K562 (cell line): ENCODE data around the gene WASF2. TPM values are rescaled to one million over a fixed set of nuclear protein-coding genes. Genes with fewer than 3 reads are reported as not detected.

Experiments
- CBFA2T3 ChIP-seq: fragments of 450-650 bp; IDR thresholded peaks from 2 replicates; pipeline ENCODE4 v1.6.1; 2017
- FOXM1 ChIP-seq, 2 experiments: fragments of 450-650 bp in 1 of 2; sonication (generic) in 1 of 2; formaldehyde crosslinking in 1 of 2; IDR thresholded peaks; 2 replicates each; pipeline versions ENCODE4 v1.6.1 to v1.9.0; 2017 to 2022; ENCODE audit warnings: low read depth in 2 of 2, mild to moderate bottlenecking in 2 of 2, missing genetic modification reagents in 1 of 2, moderate library complexity in 1 of 2
- HDAC3 ChIP-seq: fragments of 450-650 bp; IDR thresholded peaks from 2 replicates; pipeline ENCODE4 v1.6.1; 2018; ENCODE audit warnings: borderline replicate concordance, mild to moderate bottlenecking, moderate library complexity; ENCODE audit not compliant: partially characterized antibody
- KDM5B ChIP-seq: fragments of 200-600 bp; sonication (generic); IDR thresholded peaks from 2 replicates; pipeline ENCODE4 v1.6.1; 2012; ENCODE audit warnings: low read depth, mild to moderate bottlenecking, moderate library complexity, low read length, control low read depth, inconsistent platforms; ENCODE audit not compliant: insufficient replicate concordance
- MTA1 ChIP-seq: fragments of 450-650 bp; IDR thresholded peaks from 2 replicates; pipeline ENCODE4 v1.6.1; 2017; ENCODE audit warnings: borderline replicate concordance
- RFX7 ChIP-seq: fragments of 250-450 bp; sonication (Bioruptor Pico); IDR thresholded peaks from 2 replicates; pipeline ENCODE4 v1.5.1; 2021; ENCODE audit warnings: mild to moderate bottlenecking
- TRIM24 ChIP-seq, 2 experiments: fragments of 450-650 bp; IDR thresholded peaks; 2 replicates each; pipeline ENCODE4 v1.6.1; 2016
- ZKSCAN1 ChIP-seq: fragments of 150-350 bp; IDR thresholded peaks from 2 replicates; pipeline ENCODE4 v1.6.1; 2016; ENCODE audit warnings: low read depth, low read length
- ZNF232 ChIP-seq: sonication (generic); formaldehyde crosslinking; IDR thresholded peaks from 2 replicates; pipeline ENCODE4 v1.8.0; 2022; ENCODE audit warnings: mild to moderate bottlenecking, missing genetic modification reagents
- ZNF3 ChIP-seq: fragments of 250-450 bp; sonication (Bioruptor Pico); IDR thresholded peaks from 2 replicates; pipeline ENCODE4 v1.5.0; 2021; ENCODE audit warnings: mild to moderate bottlenecking, moderate library complexity
- ZNF311 ChIP-seq: fragments of 250-450 bp; sonication (Bioruptor Pico); IDR thresholded peaks from 2 replicates; pipeline ENCODE4 v1.4.0; 2020; ENCODE audit warnings: mild to moderate bottlenecking, moderate library complexity
- ZNF75A ChIP-seq: fragments of 450-650 bp; formaldehyde crosslinking; IDR thresholded peaks from 2 replicates; pipeline ENCODE4 v1.4.0; 2020; ENCODE audit warnings: mild to moderate bottlenecking
- polyA plus RNA-seq, 8 experiments: library from polyadenylated mRNA; depleted of rRNA in 4 of 8; stranded (reverse) in 5 of 8; unstranded in 3 of 8; fragments of >200 nt; fragmentation: Nextera tagmentation in 2 of 8; fragmentation: Illumina TruSeq in 1 of 8; extraction: Ambion mirVana in 2 of 8; extraction: Trizol in 1 of 8; gene quantifications; 2 replicates each; pipeline versions ENCODE4 v1.2.1 to v1.2.3, GENCODE V29; 2011 to 2014; ENCODE audit warnings: inconsistent platforms in 1 of 8, missing spikeins in 1 of 8
- total RNA-seq, 7 experiments: library from RNA; depleted of rRNA in 6 of 7; stranded (reverse); fragments of >200 nt in 6 of 7; fragmentation: Illumina TruSeq in 2 of 7; extraction: Trizol in 2 of 7; gene quantifications; 2 replicates each; pipeline versions ENCODE4 v1.2.1 to v1.2.3, GENCODE V29; 2011 to 2021; ENCODE audit warnings: low replicate concordance in 1 of 7
- TF ChIP-seq, protein P1 (sequence below): fragments of 200-800 bp; sonication (Bioruptor generic); IDR thresholded peaks from 2 replicates; pipeline ENCODE4 v1.6.1; 2016; ENCODE audit warnings: missing genetic modification characterization, missing compliant biosample characterization
- TF ChIP-seq, protein P2 (sequence below): sonication (generic); formaldehyde crosslinking; IDR thresholded peaks from 2 replicates; pipeline ENCODE4 v1.8.0; 2022; ENCODE audit warnings: mild to moderate bottlenecking, missing genetic modification reagents
- TF ChIP-seq, protein P3 (sequence below), 2 experiments: fragments of 450-650 bp in 1 of 2; sonication (generic) in 1 of 2; formaldehyde crosslinking; conservative IDR thresholded peaks; 2 replicates each; pipeline versions ENCODE4 v1.4.0 to v1.8.1; 2020 to 2022; ENCODE audit warnings: mild to moderate bottlenecking in 1 of 2, missing genetic modification reagents in 1 of 2
- TF ChIP-seq, protein P4 (sequence below): fragments of 200-800 bp; sonication (Bioruptor generic); IDR thresholded peaks from 2 replicates; pipeline ENCODE4 v1.6.1; 2017; ENCODE audit warnings: missing genetic modification characterization, missing compliant biosample characterization

The WASF2 gene
- total and polyA plus RNA-seq, 9 of the 15 experiments (the other 6 are each of a cell fraction or from before 2014, with no cell fraction given), result 8.2 to 163 (median 31.2) TPM

DNA sequence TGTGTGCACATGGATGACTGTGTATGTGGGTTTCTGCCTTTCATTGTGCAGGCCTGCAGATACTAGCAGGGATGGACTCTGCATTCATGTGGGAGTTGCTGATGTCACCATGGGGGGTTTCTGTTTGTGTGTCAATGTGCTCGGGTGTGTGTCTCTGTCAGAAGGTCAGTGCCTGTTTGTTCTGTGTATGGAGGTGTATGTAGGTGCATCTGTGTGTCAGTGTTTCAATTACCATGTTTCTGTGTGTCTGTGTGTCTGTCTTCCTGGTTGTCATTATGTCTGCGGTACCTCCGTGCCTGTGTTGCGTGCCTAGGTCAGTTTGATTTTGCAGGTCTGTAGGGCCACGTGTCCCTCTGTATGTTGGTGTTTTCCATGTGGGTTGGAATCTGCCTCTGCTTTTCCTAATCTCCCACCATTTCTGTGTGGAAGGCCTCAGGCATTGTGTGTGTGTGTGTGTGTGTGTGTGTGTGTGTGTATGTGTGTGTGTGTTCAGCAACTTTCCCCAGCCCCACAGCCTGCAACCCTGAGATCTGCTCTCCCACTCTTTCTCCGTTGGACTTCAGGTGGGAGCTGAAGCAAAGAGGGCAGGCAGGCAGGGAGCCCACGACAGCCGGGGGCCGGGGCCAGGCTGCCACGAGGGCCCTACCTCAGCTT is 36.7 kb upstream of the WASF2 start (continued):
- TF ChIP-seq, protein P1, sequence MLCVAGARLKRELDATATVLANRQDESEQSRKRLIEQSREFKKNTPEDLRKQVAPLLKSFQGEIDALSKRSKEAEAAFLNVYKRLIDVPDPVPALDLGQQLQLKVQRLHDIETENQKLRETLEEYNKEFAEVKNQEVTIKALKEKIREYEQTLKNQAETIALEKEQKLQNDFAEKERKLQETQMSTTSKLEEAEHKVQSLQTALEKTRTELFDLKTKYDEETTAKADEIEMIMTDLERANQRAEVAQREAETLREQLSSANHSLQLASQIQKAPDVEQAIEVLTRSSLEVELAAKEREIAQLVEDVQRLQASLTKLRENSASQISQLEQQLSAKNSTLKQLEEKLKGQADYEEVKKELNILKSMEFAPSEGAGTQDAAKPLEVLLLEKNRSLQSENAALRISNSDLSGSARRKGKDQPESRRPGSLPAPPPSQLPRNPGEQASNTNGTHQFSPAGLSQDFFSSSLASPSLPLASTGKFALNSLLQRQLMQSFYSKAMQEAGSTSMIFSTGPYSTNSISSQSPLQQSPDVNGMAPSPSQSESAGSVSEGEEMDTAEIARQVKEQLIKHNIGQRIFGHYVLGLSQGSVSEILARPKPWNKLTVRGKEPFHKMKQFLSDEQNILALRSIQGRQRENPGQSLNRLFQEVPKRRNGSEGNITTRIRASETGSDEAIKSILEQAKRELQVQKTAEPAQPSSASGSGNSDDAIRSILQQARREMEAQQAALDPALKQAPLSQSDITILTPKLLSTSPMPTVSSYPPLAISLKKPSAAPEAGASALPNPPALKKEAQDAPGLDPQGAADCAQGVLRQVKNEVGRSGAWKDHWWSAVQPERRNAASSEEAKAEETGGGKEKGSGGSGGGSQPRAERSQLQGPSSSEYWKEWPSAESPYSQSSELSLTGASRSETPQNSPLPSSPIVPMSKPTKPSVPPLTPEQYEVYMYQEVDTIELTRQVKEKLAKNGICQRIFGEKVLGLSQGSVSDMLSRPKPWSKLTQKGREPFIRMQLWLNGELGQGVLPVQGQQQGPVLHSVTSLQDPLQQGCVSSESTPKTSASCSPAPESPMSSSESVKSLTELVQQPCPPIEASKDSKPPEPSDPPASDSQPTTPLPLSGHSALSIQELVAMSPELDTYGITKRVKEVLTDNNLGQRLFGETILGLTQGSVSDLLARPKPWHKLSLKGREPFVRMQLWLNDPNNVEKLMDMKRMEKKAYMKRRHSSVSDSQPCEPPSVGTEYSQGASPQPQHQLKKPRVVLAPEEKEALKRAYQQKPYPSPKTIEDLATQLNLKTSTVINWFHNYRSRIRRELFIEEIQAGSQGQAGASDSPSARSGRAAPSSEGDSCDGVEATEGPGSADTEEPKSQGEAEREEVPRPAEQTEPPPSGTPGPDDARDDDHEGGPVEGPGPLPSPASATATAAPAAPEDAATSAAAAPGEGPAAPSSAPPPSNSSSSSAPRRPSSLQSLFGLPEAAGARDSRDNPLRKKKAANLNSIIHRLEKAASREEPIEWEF (CRISPR knock-in tag), result peak; percentile 50; the same call in 1 of the 2 replicates
- no peak for TF ChIP-seq ZNF3 (CRISPR knock-in tag)
- TF ChIP-seq ZNF232, result no peak
- TF ChIP-seq, protein P2, sequence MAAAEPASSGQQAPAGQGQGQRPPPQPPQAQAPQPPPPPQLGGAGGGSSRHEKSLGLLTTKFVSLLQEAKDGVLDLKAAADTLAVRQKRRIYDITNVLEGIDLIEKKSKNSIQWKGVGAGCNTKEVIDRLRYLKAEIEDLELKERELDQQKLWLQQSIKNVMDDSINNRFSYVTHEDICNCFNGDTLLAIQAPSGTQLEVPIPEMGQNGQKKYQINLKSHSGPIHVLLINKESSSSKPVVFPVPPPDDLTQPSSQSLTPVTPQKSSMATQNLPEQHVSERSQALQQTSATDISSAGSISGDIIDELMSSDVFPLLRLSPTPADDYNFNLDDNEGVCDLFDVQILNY (CRISPR knock-in tag), result no peak
- TF ChIP-seq ZNF311 (CRISPR knock-in tag), result no peak
- TF ChIP-seq CBFA2T3, result 0 out of 2 replicates have a peak, but pooled peaks have one; percentile 1
- TF ChIP-seq, protein P3, sequence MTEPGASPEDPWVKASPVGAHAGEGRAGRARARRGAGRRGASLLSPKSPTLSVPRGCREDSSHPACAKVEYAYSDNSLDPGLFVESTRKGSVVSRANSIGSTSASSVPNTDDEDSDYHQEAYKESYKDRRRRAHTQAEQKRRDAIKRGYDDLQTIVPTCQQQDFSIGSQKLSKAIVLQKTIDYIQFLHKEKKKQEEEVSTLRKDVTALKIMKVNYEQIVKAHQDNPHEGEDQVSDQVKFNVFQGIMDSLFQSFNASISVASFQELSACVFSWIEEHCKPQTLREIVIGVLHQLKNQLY (CRISPR knock-in tag; conservative IDR thresholded peaks at IDR 0.05), result peak in 1 of 2 experiments; percentile 81; a peak in 1 of 4 replicates
- TF ChIP-seq TRIM24 (IDR thresholded peaks at IDR 0.05), result peak; percentile 11 to 34; a peak in 1 of 4 replicates
- no peak for TF ChIP-seq FOXM1 (IDR thresholded peaks at IDR 0.05; ENCODE audit: low read depth)
- peak; percentile 42; the same call in 1 of the 2 replicates for TF ChIP-seq FOXM1 (CRISPR knock-in tag; IDR thresholded peaks at IDR 0.05; ENCODE audit: low read depth)
- TF ChIP-seq ZKSCAN1, result no peak
- peak; percentile 7 for TF ChIP-seq HDAC3
- TF ChIP-seq MTA1, result no peak
- no peak for TF ChIP-seq ZNF75A
- TF ChIP-seq, protein P4, sequence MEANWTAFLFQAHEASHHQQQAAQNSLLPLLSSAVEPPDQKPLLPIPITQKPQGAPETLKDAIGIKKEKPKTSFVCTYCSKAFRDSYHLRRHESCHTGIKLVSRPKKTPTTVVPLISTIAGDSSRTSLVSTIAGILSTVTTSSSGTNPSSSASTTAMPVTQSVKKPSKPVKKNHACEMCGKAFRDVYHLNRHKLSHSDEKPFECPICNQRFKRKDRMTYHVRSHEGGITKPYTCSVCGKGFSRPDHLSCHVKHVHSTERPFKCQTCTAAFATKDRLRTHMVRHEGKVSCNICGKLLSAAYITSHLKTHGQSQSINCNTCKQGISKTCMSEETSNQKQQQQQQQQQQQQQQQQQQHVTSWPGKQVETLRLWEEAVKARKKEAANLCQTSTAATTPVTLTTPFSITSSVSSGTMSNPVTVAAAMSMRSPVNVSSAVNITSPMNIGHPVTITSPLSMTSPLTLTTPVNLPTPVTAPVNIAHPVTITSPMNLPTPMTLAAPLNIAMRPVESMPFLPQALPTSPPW (CRISPR knock-in tag), result no peak
- TF ChIP-seq KDM5B, result no peak
- TF ChIP-seq RFX7 (CRISPR knock-in tag), result no peak
